Retina (tissue), 1 donor: ENCODE data around the gene UFSP1.

ENCODE experiments used
- DNase-seq: peaks from one replicate; pipeline ENCODE4 v3.0.0-alpha.2; 2016

The UFSP1 gene

GRCh38 chr7:100894860-100895700, 5.6 kb upstream of the UFSP1 start:
- DNase-seq, result peak; percentile 91

GRCh38 chr7:100893910-100894721, 4.6 kb upstream of the UFSP1 start:
- no peak for DNase-seq

GRCh38 chr7:100893318-100893895, 3.9 kb upstream of the UFSP1 start:
- no peak for DNase-seq

GRCh38 chr7:100892364-100893317, 3.1 kb upstream of the UFSP1 start:
- DNase-seq, result no peak

- no peak for DNase-seq
Measured at GRCh38 chr7:100891568-100892247, 2.2 kb upstream of the UFSP1 start.

- DNase-seq, result peak; percentile 69
Measured at GRCh38 chr7:100890653-100891567, 1.4 kb upstream of the UFSP1 start.

- DNase-seq, result no peak
Measured at GRCh38 chr7:100888291-100888987, 1.1 kb downstream of the UFSP1 start.

GRCh38 chr7:100887516-100888290, 1.8 kb downstream of the UFSP1 start:
- DNase-seq, result no peak

GRCh38 chr7:100886936-100887515, 2.5 kb downstream of the UFSP1 start:
- DNase-seq, result no peak

- no peak for DNase-seq
Measured at GRCh38 chr7:100886142-100886935, 3.2 kb downstream of the UFSP1 start.

GRCh38 chr7:100885440-100886141, 3.9 kb downstream of the UFSP1 start:
- DNase-seq, result no peak

- DNase-seq, result no peak
Measured at GRCh38 chr7:100884736-100885439, 4.6 kb downstream of the UFSP1 start.

- DNase-seq, result no peak
Measured at GRCh38 chr7:100882785-100883526, 6.6 kb downstream of the UFSP1 start.

- no peak for DNase-seq
Measured at GRCh38 chr7:100882201-100882600, 7.3 kb downstream of the UFSP1 start.

- no peak for DNase-seq
Measured at GRCh38 chr7:100881136-100881535, 8.4 kb downstream of the UFSP1 start.

- DNase-seq, result no peak
Measured at GRCh38 chr7:100880645-100881044, 8.9 kb downstream of the UFSP1 start.
